HL-60 (cell line): ENCODE measurements around the gene SLC6A11.

Experiments used
- DNase-seq, 2 experiments: peaks; one replicate each; pipeline ENCODE4 v3.0.0-alpha.2; 2010 to 2020; ENCODE audit warnings: low read depth in 1 of 2, low spot score in 1 of 2
- H3K27ac ChIP-seq: fragments of 250-450 bp; sonication (Bioruptor Pico); replicated peaks from 2 replicates; pipeline ENCODE4 v1.5.1; 2020; ENCODE audit warnings: mild to moderate bottlenecking, moderate library complexity
- H3K27me3 ChIP-seq: fragments of 250-450 bp; sonication (Bioruptor Pico); 2 replicates; pipeline ENCODE4 v1.5.1; 2021; ENCODE audit warnings: mild to moderate bottlenecking, moderate library complexity; ENCODE audit not compliant: insufficient read depth, poor library complexity, severe bottlenecking
- H3K4me3 ChIP-seq: replicated peaks from 2 replicates; pipeline ENCODE4 v1.5.1; 2011; ENCODE audit warnings: mild to moderate bottlenecking, control low read depth, low read length; ENCODE audit not compliant: insufficient read depth
- CTCF ChIP-seq: IDR thresholded peaks from one replicate; pipeline ENCODE4 v1.5.1; 2011; ENCODE audit warnings: low read length, control low read depth, inconsistent platforms; ENCODE audit not compliant: insufficient read depth
- GABPA ChIP-seq: IDR thresholded peaks from 2 replicates; pipeline ENCODE4 v1.6.1; 2012; ENCODE audit warnings: low read depth
- POLR2AphosphoS5 ChIP-seq: IDR thresholded peaks from 2 replicates; pipeline ENCODE4 v1.6.1; 2012; ENCODE audit warnings: low read depth
- REST ChIP-seq: IDR thresholded peaks from 2 replicates; pipeline ENCODE4 v1.6.1; 2012; ENCODE audit warnings: low read depth; ENCODE audit not compliant: insufficient replicate concordance
- SPI1 ChIP-seq: IDR thresholded peaks from 2 replicates; pipeline ENCODE4 v1.6.1; 2012; ENCODE audit warnings: low read depth, mild to moderate bottlenecking, borderline replicate concordance

Gene SLC6A11

GRCh38 chr3:10901296-10901945 lies 85.4 kb downstream of the SLC6A11 start:
- H3K27me3 ChIP-seq, result no peaks in the 10 kb centered on the region
- no peak overlapping the region for H3K4me3 ChIP-seq
- no peak for TF ChIP-seq POLR2AphosphoS5
- no peak for TF ChIP-seq CTCF
- TF ChIP-seq SPI1, result no peak
- no peak for TF ChIP-seq REST
- TF ChIP-seq GABPA, result no peak
- no peak overlapping the region for H3K27ac ChIP-seq
- DNase-seq, result no peak

- no peaks in the 10 kb centered on the region for H3K27me3 ChIP-seq
- no peak for DNase-seq
- H3K4me3 ChIP-seq, result no peak overlapping the region
- no peak overlapping the region for H3K27ac ChIP-seq
- no peak for TF ChIP-seq REST
- TF ChIP-seq POLR2AphosphoS5, result no peak
- TF ChIP-seq GABPA, result no peak
- TF ChIP-seq CTCF, result no peak
- no peak for TF ChIP-seq SPI1
Measured at GRCh38 chr3:10907262-10907661, 91.2 kb downstream of the SLC6A11 start.

GRCh38 chr3:10910367-10910766 lies 94.3 kb downstream of the SLC6A11 start:
- no peak for TF ChIP-seq GABPA
- no peak for TF ChIP-seq POLR2AphosphoS5
- no peak for TF ChIP-seq REST
- no peak for TF ChIP-seq SPI1
- no peak for TF ChIP-seq CTCF
- no peaks in the 10 kb centered on the region for H3K27me3 ChIP-seq

More at GRCh38 chr3:10910367-10910766, 94.3 kb downstream of the SLC6A11 start:
- no peak for DNase-seq
- Histone ChIP-seq H3K4me3 (no peak overlapping the region), H3K27ac (no peak overlapping the region)
